Activated B cell treated with CpG ODN at 0.5 μM for 24 hours (primary cell): ENCODE data around the gene ZHX3. TPM values are rescaled to one million over a fixed set of nuclear protein-coding genes. Genes with fewer than 3 reads are reported as not detected.

Source experiments
- ATAC-seq: fragments of 200-7000 bp; cut with Tn5 transposase; one replicate; pipeline ENCODE4 v1.10.0; 2021; ENCODE audit warnings: low read depth, mild to moderate bottlenecking, moderate library complexity
- CTCF ChIA-PET: fragments of 350-600 bp; sonication (Branson Sonifier 250); formaldehyde crosslinking; loops from one replicate; lab custom pipeline; 2021; ENCODE audit warnings: antibody characterized with exemption; lab: Charles Lee
- POLR2A ChIA-PET: fragments of 350-600 bp; sonication (Branson Sonifier 250); formaldehyde crosslinking; loops from one replicate; lab custom pipeline; 2021; ENCODE audit warnings: antibody characterized with exemption; lab: Charles Lee
- DNase-seq: peaks from one replicate; pipeline ENCODE4 v3.0.0; 2022
- H3K27ac Mint-ChIP-seq: one replicate; pipeline ENCODE4 v1.8.0; 2020; ENCODE audit warnings: mixed read lengths
- H3K27me3 Mint-ChIP-seq: one replicate; pipeline ENCODE4 v1.8.0; 2021; ENCODE audit warnings: mixed read lengths
- H3K36me3 Mint-ChIP-seq: one replicate; pipeline ENCODE4 v1.8.0; 2021; ENCODE audit warnings: low read depth, mixed read lengths
- H3K4me1 Mint-ChIP-seq: one replicate; pipeline ENCODE4 v1.8.0; 2021; ENCODE audit warnings: mixed read lengths
- H3K4me3 Mint-ChIP-seq: one replicate; pipeline ENCODE4 v1.8.0; 2020; ENCODE audit warnings: mild to moderate bottlenecking, mixed read lengths
- H3K9me3 Mint-ChIP-seq: one replicate; pipeline ENCODE4 v1.8.0; 2020; ENCODE audit warnings: mixed read lengths
- CTCF ChIP-seq: fragments of 200-600 bp; IDR thresholded peaks from one replicate; pipeline ENCODE4 v1.8.0; 2022; ENCODE audit warnings: antibody characterized with exemption, mild to moderate bottlenecking
- intact Hi-C: fragments of 100-400 bp; cut with micrococcal nuclease; formaldehyde crosslinking; loops from one replicate; pipeline ENCODE4 v1.15.1; 2024
- total RNA-seq: library from RNA; stranded (reverse); gene quantifications from 2 replicates; pipeline ENCODE4 v1.2.3, GENCODE V29; 2022

Gene ZHX3
- total RNA-seq, 1 donor from 2014 or later = 21.2 TPM

DNA sequence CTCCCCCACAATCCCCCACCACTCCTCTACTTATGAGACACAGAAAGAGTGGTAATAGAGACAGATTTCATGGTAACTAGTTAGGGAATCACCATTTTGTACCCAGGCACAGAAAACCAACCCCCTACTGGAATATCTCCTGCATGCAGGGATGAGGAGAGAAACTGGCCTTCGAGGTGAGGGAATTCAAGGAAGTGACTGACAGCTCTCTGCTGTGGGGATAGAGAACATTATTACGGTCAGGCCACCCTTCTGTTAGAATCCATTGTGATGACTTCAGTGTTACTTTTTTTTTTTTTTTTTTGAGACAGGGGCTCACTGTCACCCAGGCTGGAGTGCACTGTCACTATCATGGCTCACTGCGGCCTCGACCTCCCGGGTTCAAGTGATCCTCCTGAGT, 9.6 kb upstream of the ZHX3 start:
- DNase-seq (no peak), ATAC-seq (no peak)
- no peak overlapping the region for H3K27ac Mint-ChIP-seq
- TF ChIP-seq CTCF = no peak
- no peak overlapping the region for H3K4me3 Mint-ChIP-seq
- no peaks in the 10 kb centered on the region for H3K36me3 Mint-ChIP-seq
- no peaks in the 10 kb centered on the region for H3K27me3 Mint-ChIP-seq
- intact Hi-C loops = no loop called here
- CTCF ChIA-PET = interaction anchor here (1.1 to 1.7 kb wide), 2 partner anchors 12 to 192 kb away, joined by 3 to 4 read pairs; no protein-coding TSS in a partner anchor
- H3K4me1 Mint-ChIP-seq = peaks cover 12% of the 10 kb centered on the region
- H3K9me3 Mint-ChIP-seq = no peaks in the 10 kb centered on the region
- POLR2A ChIA-PET = interaction anchor here (0.6 to 1.3 kb wide), 3 partner anchors 10 to 22 kb away, joined by 3 to 4 read pairs (median 3); partner anchors contain the start of gene ZHX3

DNA sequence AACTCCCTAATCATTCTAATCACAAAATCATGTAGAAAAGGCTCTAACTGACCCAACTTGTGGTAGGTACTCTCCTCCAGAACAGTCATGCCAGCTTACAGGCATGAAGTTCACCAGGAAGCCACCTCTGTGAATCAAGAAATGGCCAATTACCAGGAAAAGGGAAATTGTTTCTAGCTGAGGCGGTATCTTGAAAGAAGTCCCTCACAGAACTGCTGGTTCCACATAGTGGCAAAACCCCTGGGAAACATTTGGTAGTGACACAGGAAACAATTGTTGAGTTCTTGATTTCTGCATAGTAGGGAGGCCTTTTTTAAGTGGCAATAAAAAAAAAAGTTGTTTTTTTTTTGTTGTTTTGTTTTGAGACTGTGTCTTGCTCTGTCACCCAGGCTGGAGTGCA, 3.4 kb upstream of the ZHX3 start:
- DNase-seq (no peak), ATAC-seq (no peak)
- H3K4me1 Mint-ChIP-seq = peaks cover 18% of the 10 kb centered on the region
- no peaks in the 10 kb centered on the region for H3K27me3 Mint-ChIP-seq
- no peak for TF ChIP-seq CTCF
- intact Hi-C loops = no loop called here
- H3K9me3 Mint-ChIP-seq = no peaks in the 10 kb centered on the region
- ChIA-PET CTCF (no interaction called here), POLR2A (no interaction called here)
- H3K36me3 Mint-ChIP-seq = peaks cover 3% of the 10 kb centered on the region
- H3K27ac Mint-ChIP-seq = no peak overlapping the region
- no peak overlapping the region for H3K4me3 Mint-ChIP-seq

DNA sequence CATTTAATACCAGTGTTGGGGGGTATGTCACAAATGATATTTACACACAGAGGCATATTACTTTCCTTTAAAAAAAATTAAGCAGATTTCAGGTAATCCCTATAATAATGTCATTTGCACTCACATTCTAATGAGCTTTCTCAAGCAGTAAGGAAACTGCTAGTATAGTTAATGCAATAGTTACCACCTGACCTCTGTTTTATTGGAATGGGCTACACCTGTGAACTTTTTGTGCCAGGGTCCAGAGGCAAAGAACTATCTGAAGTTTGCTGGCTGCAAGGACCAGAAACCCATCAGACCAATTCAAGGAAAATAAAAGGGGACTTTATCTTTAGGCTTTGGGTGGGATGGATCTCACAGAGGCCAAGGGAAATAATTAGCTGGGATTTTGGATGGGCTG, 2.9 kb upstream of the ZHX3 start:
- intact Hi-C loops = no loop called here
- ChIA-PET POLR2A (no interaction called here), CTCF (no interaction called here)
- no peak overlapping the region for H3K4me3 Mint-ChIP-seq
- no peaks in the 10 kb centered on the region for H3K27me3 Mint-ChIP-seq
- peaks cover 20% of the 10 kb centered on the region for H3K4me1 Mint-ChIP-seq
- TF ChIP-seq CTCF = no peak
- ATAC-seq = no peak
- no peak overlapping the region for H3K27ac Mint-ChIP-seq
- DNase-seq = no peak
- H3K9me3 Mint-ChIP-seq = no peaks in the 10 kb centered on the region
- peaks cover 3% of the 10 kb centered on the region for H3K36me3 Mint-ChIP-seq

DNA sequence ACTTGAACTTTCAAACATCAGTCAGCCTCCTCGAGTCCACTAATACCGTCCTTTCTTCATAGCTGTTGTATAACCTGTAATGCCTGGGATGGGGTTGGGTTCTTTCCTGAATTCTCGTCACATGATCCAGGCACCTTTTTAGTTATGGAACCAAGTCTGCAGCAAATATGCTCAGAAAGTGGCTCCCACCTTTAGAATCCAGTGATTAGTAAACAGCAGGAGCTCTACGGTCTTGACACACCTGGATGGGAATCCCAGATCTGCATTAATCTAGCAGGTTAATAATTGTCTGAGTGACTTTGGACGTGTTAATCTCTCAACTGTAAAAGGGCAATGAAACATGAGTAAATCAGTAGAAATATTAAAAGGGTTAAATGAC, 729 bp upstream of the ZHX3 start:
- ATAC-seq = no peak
- Mint-ChIP-seq H3K27me3 (no peaks in the 10 kb centered on the region), H3K9me3 (no peaks in the 10 kb centered on the region), H3K36me3 (peaks cover 3% of the 10 kb centered on the region), H3K4me3 (peak overlapping the region; percentile 75), H3K4me1 (peaks cover 23% of the 10 kb centered on the region), H3K27ac (peak overlapping the region; percentile 41)
- TF ChIP-seq CTCF = no peak
- intact Hi-C loops = loop anchor here (10.0 kb wide), 1 partner anchor 377 kb away; no protein-coding TSS in a partner anchor
- ChIA-PET POLR2A (interaction anchor here (0.9 to 4.4 kb wide), 6 partner anchors 9 to 85 kb away, joined by 3 to 54 read pairs (median 4); no protein-coding TSS in a partner anchor), CTCF (no interaction called here)
- DNase-seq = no peak

DNA sequence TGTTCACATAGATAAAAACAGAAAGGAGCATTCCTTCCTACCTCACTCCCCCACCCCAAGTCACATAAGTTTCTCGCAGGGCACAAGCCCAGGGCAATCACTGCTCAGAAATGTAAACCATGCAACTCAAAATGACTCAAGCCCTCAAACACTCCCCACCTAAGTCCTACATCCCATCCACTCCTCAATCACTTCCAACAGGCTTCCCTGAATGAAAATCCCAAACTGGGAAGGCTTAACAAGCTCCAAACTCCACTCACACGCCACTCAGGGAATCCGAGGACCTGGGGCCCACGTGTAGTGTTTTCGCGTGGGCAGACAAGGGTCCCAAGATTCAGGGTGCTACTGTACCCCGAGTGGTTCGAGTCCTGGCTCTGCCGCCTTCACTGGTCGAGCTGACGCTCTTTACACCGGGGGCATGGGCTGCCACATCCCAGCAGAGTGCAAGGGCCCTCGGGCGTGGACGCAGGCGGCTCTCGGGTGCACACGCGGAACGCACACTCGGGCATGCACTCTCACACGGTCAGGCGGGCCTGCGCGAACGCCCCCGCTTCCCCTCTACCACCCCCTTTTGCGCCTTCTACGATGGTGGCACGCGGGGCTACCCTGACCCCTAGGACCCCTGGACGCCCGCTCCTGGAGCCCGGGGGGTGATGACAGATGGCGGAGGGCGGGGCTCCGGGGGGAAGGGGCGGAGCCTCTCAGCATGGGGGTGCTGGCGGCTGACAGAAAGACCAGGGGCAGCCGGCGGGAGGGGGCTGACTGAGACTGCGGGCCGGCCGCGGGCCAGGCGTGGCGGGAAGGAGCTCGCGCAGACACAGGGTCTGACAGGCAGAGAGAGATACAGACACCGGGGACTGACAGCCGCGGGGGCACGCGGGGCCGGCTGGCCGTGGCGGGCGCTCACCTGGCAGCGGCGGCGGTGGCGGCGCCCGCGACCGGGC, 657 bp downstream of the ZHX3 start:
- TF ChIP-seq CTCF = no peak
- DNase-seq (peak; percentile 65), ATAC-seq (peak; percentile 56)
- H3K36me3 Mint-ChIP-seq = peaks cover 3% of the 10 kb centered on the region
- peak overlapping the region; percentile 87 for H3K27ac Mint-ChIP-seq
- intact Hi-C loops = loop anchor here (1.0 to 10.0 kb wide), 7 partner anchors 11 to 378 kb away; partner anchors contain the start of genes CHD6 and TOP1
- peaks cover 23% of the 10 kb centered on the region for H3K4me1 Mint-ChIP-seq
- H3K9me3 Mint-ChIP-seq = no peaks in the 10 kb centered on the region
- H3K4me3 Mint-ChIP-seq = peak overlapping the region; percentile 91
- ChIA-PET POLR2A (interaction anchor here (1.0 to 4.4 kb wide), 8 partner anchors 8 to 84 kb away, joined by 3 to 54 read pairs (median 3); no protein-coding TSS in a partner anchor), CTCF (interaction anchor here (1.0 kb wide), 1 partner anchor 67 kb away, joined by 4 read pairs; no protein-coding TSS in a partner anchor)
- no peaks in the 10 kb centered on the region for H3K27me3 Mint-ChIP-seq
